Adrenal gland (tissue), 5 donors: Measurements from ENCODE around the gene HHAT.

Experiments
- POLR2A ChIP-seq, 2 donors: fragments of 450-650 bp; IDR thresholded peaks; one replicate each; pipeline ENCODE4 v1.6.1; 2017; ENCODE audit warnings: antibody characterized with exemption in 2 of 2, mild to moderate bottlenecking in 2 of 2, moderate library complexity in 1 of 2
- TF ChIP-seq, protein P1 (sequence below), 6 experiments: fragments of 450-650 bp in 4 of 6; fragments of 200-600 bp in 2 of 6; sonication (generic) in 1 of 6; IDR thresholded peaks; 1 replicate in 5 of 6; 2 replicates in 1 of 6; pipeline versions ENCODE4 v1.5.1 to v1.8.0; 2016 to 2021; ENCODE audit warnings: antibody characterized with exemption in 6 of 6, mild to moderate bottlenecking in 2 of 6, moderate library complexity in 1 of 6
- donor health status: DM: no; HTN: no; CAD: no.

DNA sequence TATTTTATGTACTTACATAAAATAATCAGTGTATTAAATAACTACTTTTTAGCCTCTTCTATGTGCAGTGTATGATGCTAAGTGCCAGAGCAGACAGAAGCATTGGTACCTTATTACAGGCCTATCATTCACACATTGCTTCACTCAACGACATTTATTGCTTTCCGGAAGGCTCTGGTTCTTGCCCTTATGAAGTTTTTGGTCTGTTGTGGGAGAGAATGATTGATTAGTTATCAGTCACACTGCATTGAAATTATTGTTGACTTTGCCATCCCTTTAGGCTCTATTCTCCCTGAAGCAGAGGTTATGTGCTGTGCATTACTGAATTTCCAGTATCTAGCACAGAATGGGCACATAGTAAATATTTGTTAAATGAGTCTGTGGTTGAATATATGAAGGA is 178.0 kb downstream of the HHAT start:
- TF ChIP-seq, protein P1, sequence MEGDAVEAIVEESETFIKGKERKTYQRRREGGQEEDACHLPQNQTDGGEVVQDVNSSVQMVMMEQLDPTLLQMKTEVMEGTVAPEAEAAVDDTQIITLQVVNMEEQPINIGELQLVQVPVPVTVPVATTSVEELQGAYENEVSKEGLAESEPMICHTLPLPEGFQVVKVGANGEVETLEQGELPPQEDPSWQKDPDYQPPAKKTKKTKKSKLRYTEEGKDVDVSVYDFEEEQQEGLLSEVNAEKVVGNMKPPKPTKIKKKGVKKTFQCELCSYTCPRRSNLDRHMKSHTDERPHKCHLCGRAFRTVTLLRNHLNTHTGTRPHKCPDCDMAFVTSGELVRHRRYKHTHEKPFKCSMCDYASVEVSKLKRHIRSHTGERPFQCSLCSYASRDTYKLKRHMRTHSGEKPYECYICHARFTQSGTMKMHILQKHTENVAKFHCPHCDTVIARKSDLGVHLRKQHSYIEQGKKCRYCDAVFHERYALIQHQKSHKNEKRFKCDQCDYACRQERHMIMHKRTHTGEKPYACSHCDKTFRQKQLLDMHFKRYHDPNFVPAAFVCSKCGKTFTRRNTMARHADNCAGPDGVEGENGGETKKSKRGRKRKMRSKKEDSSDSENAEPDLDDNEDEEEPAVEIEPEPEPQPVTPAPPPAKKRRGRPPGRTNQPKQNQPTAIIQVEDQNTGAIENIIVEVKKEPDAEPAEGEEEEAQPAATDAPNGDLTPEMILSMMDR (IDR thresholded peaks at IDR 0.05): no peak
- TF ChIP-seq POLR2A (IDR thresholded peaks at IDR 0.05): no peak
